ENCODE data around the gene MDFIC. TPM values are rescaled to one million over a fixed set of nuclear protein-coding genes. Genes with fewer than 3 reads are reported as not detected.

The MDFIC gene
- total and polyA plus RNA-seq, 2 donors (not counting 1 experiment from before 2014, with no cell fraction given): 19.6 to 66.1 TPM

DNA sequence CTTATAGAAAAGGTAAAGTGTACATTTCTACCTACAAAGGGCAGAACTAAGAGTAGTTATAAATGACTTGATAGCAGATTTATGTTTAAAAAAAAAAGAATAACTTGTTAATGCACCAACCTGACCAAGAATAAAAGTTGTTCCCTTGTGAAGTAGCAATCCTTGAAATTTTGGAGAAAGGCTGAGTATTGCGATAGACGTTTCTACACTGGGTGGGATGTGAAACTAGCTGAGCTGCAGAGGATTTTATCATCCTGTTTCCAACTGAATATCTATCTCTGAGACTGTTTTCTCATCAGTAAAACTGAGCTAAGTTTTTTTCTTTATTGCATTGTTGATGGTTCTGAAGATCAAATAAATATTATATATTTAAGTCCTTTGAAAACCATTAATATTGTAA, 14.6 kb downstream of the MDFIC start:
- peak overlapping the region; percentile 6 for H3K4me3 Mint-ChIP-seq
- Histone ChIP-seq H3K9me3 (ENCODE audit: control extremely low read depth in 1 of 3, control insufficient read depth in 2 of 3, insufficient read depth in 1 of 3, low read length in 2 of 3) (no peaks in the 10 kb centered on the region), H3K27me3 (replicated peaks in 1 of 4; ENCODE audit: control extremely low read depth in 1 of 4, control insufficient read depth in 3 of 4, insufficient read depth in 4 of 4, low read length in 3 of 4) (no peaks in the 10 kb centered on the region), H4K20me1 (ENCODE audit: control insufficient read depth, insufficient read depth, low read length, poor library complexity, severe bottlenecking) (peaks cover 10% of the 10 kb centered on the region), H3K79me2 (ENCODE audit: control insufficient read depth, insufficient read depth, low read length) (peaks cover 97% of the 10 kb centered on the region), H3K4me3 (ENCODE audit: control extremely low read depth in 1 of 5, extremely low read depth in 1 of 5, insufficient read depth in 1 of 5, low read depth in 2 of 5, low read length in 4 of 5) (no peak overlapping the region), H2AFZ (ENCODE audit: insufficient read depth, low read depth, low read length, poor library complexity, severe bottlenecking) (no peak overlapping the region), H3K36me3 (replicated peaks in 1 of 2; ENCODE audit: control extremely low read depth in 1 of 2, control insufficient read depth in 1 of 2, extremely low read depth in 1 of 2, insufficient read depth in 2 of 2, low read length in 1 of 2) (no peaks in the 10 kb centered on the region), H3K4me1 (ENCODE audit: control insufficient read depth in 2 of 2, insufficient read depth in 2 of 2, low read length in 2 of 2) (peaks cover 27 to 39% of the 10 kb centered on the region in 2 donors), H3K27ac (ENCODE audit: low read length in 2 of 2) (no peak overlapping the region), H3K9ac (ENCODE audit: low read length) (no peak overlapping the region), H3K4me2 (replicated peaks; ENCODE audit: low read depth, low read length, poor library complexity, severe bottlenecking) (peak overlapping the region; percentile 6)
- H3K9me3 Mint-ChIP-seq (ENCODE audit: insufficient read depth): no peaks in the 10 kb centered on the region
- DNase-seq: no peak
- TF ChIP-seq EZH2 (IDR thresholded peaks at IDR 0.05; ENCODE audit: borderline replicate concordance, insufficient read depth, low read depth, low read length, poor library complexity, severe bottlenecking): no peak
- no peak for TF ChIP-seq CTCF (IDR thresholded peaks at IDR 0.05)
- intact Hi-C loops (cut with micrococcal nuclease): no loop called here
- peaks cover 49% of the 10 kb centered on the region for H3K4me1 Mint-ChIP-seq
- no peak overlapping the region for H3K27ac Mint-ChIP-seq
- no CpG with 5 or more reads among the region's 2 CpGs for WGBS (ENCODE audit: insufficient coverage)
- ChIA-PET POLR2A (no interaction called here), CTCF (interaction anchor here (1.3 kb wide), 1 partner anchor 13 kb away, joined by 5 read pairs; no protein-coding TSS in a partner anchor)
- H3K27me3 Mint-ChIP-seq: no peaks in the 10 kb centered on the region
- ATAC-seq (ENCODE audit: low read depth): no peak

DNA sequence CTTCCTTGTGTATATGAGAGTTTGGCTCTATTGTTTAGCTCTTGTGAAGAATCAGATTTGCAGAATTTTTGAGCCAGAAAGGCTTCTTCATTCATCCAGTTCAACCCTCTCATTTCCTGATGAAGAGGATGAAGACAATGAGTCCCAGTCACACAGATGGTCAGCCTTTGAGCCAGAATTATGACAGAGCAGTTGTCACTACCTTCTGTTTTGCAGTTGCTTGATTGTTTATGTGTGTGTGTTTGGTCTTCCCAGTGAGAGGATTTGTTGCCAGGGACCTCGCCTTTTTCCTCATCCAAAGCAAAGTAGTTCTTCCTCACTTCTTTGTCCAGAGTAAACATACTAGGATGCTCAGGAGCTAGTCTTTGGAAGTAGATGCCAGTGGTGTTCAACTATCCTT, 15.6 kb downstream of the MDFIC start:
- no peaks in the 10 kb centered on the region for H3K36me3 ChIP-seq (replicated peaks in 1 of 2; ENCODE audit: control extremely low read depth in 1 of 2, control insufficient read depth in 1 of 2, extremely low read depth in 1 of 2, insufficient read depth in 2 of 2, low read length in 1 of 2)
- WGBS (ENCODE audit: insufficient coverage): no CpG with 5 or more reads among the region's 1 CpG
- TF ChIP-seq EZH2 (IDR thresholded peaks at IDR 0.05; ENCODE audit: borderline replicate concordance, insufficient read depth, low read depth, low read length, poor library complexity, severe bottlenecking): no peak
- no peak for TF ChIP-seq CTCF (IDR thresholded peaks at IDR 0.05)
- no peak overlapping the region for H3K4me3 ChIP-seq (ENCODE audit: control extremely low read depth in 1 of 5, extremely low read depth in 1 of 5, insufficient read depth in 1 of 5, low read depth in 2 of 5, low read length in 4 of 5)
- POLR2A ChIA-PET: no interaction called here
- H3K9ac ChIP-seq (ENCODE audit: low read length): no peak overlapping the region
- no peaks in the 10 kb centered on the region for H3K27me3 ChIP-seq (replicated peaks in 1 of 4; ENCODE audit: control extremely low read depth in 1 of 4, control insufficient read depth in 3 of 4, insufficient read depth in 4 of 4, low read length in 3 of 4)
- H2AFZ ChIP-seq (ENCODE audit: insufficient read depth, low read depth, low read length, poor library complexity, severe bottlenecking): no peak overlapping the region
- no peaks in the 10 kb centered on the region for H3K27me3 Mint-ChIP-seq
- peaks cover 56% of the 10 kb centered on the region for H3K4me1 Mint-ChIP-seq
- no peaks in the 10 kb centered on the region for H3K9me3 ChIP-seq (ENCODE audit: control extremely low read depth in 1 of 3, control insufficient read depth in 2 of 3, insufficient read depth in 1 of 3, low read length in 2 of 3)
- H3K79me2 ChIP-seq (ENCODE audit: control insufficient read depth, insufficient read depth, low read length): peaks cover 96% of the 10 kb centered on the region
- CTCF ChIA-PET: interaction anchor here (0.7 to 1.3 kb wide), 2 partner anchors 14 to 72 kb away, joined by 3 to 5 read pairs; no protein-coding TSS in a partner anchor
- H3K4me2 ChIP-seq (replicated peaks; ENCODE audit: low read depth, low read length, poor library complexity, severe bottlenecking): no peak overlapping the region
- intact Hi-C loops (cut with micrococcal nuclease): no loop called here
- no peak overlapping the region for H3K27ac ChIP-seq (ENCODE audit: low read length in 2 of 2)
- H3K4me1 ChIP-seq (ENCODE audit: control insufficient read depth in 2 of 2, insufficient read depth in 2 of 2, low read length in 2 of 2): peaks cover 28 to 42% of the 10 kb centered on the region in 2 donors
- peaks cover 10% of the 10 kb centered on the region for H4K20me1 ChIP-seq (ENCODE audit: control insufficient read depth, insufficient read depth, low read length, poor library complexity, severe bottlenecking)
- DNase-seq (no peak), ATAC-seq (ENCODE audit: low read depth) (no peak)
- H3K4me3 Mint-ChIP-seq: no peak overlapping the region
- no peak overlapping the region for H3K27ac Mint-ChIP-seq
- H3K9me3 Mint-ChIP-seq (ENCODE audit: insufficient read depth): no peaks in the 10 kb centered on the region

All from B cell (primary cell).